ENCODE measurements around the gene ZNF410. TPM values are rescaled to one million over a fixed set of nuclear protein-coding genes. Genes with fewer than 3 reads are reported as not detected.

ZNF410 gene
- total and polyA plus RNA-seq, 2 of the 8 experiments (the other 6 are each of a cell fraction or from before 2014, with no cell fraction given) = 11.2 to 18.9 TPM

DNA sequence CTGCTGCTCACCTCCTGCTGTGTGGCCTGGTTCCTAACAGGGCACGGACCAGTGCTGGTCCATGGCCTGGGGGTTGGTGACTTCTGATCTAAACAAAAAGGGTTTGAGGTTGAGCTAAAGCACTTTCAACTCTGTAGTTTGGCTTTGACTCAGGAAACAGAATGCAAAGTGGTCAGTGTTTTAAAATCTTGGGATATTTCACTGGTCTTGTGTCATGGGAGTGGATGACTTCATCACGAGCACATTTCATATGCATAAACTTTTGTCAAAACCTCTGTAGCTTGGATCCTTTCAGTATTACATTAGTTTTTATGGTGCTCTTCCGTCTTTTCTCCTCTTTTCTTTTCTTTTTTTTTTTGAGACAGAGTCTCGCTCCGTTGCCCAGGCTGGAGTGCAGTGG lies 37.7 kb downstream of the ZNF410 start (continued):
- TF ChIP-seq GTF2F1 (IDR thresholded peaks at IDR 0.05; ENCODE audit: borderline replicate concordance, low read depth, low read length) (no peak), CTBP2 (IDR thresholded peaks at IDR 0.05; ENCODE audit: borderline replicate concordance, insufficient read depth, insufficient read length, low read length) (no peak), TBP (IDR thresholded peaks at IDR 0.05; ENCODE audit: low read depth, low read length) (no peak), RNF2 (IDR thresholded peaks at IDR 0.05; ENCODE audit: borderline replicate concordance, low read depth, low read length, missing control alignments, poor library complexity, severe bottlenecking) (no peak), TEAD4 (IDR thresholded peaks at IDR 0.05; ENCODE audit: low read depth, low read length) (no peak), ASH2L (IDR thresholded peaks at IDR 0.05; ENCODE audit: low read length) (no peak), ZNF274 (IDR thresholded peaks at IDR 0.05; ENCODE audit: borderline replicate concordance, extremely low read depth, low read length) (no peak), CEBPB (IDR thresholded peaks at IDR 0.05; ENCODE audit: low read depth, low read length) (no peak)

Measured in H1 (cell line).